H9 (cell line): ENCODE data around the gene TMEM39A. TPM values are rescaled to one million over a fixed set of nuclear protein-coding genes. Genes with fewer than 3 reads are reported as not detected.

ENCODE experiments used
- DNase-seq: peaks from one replicate; pipeline ENCODE4 v3.0.0-alpha.2; 2017
- H2AFZ ChIP-seq: one replicate; pipeline ENCODE4 v1.6.1; 2013; ENCODE audit warnings: mild to moderate bottlenecking, low read length, control low read depth, moderate library complexity
- H2AK5ac ChIP-seq: 2 replicates; pipeline ENCODE4 v1.6.1; 2013; ENCODE audit warnings: low read length, control low read depth, mixed read lengths; ENCODE audit not compliant: insufficient read length
- H2BK120ac ChIP-seq: one replicate; pipeline ENCODE4 v1.6.1; 2013; ENCODE audit warnings: low read depth, mild to moderate bottlenecking, low read length, control low read depth, inconsistent platforms; ENCODE audit not compliant: poor library complexity, severe bottlenecking
- H2BK12ac ChIP-seq: 2 replicates; pipeline ENCODE4 v1.6.1; 2013; ENCODE audit warnings: low read length, control low read depth, mixed read lengths, low read depth; ENCODE audit not compliant: insufficient read length
- H2BK15ac ChIP-seq: 2 replicates; pipeline ENCODE4 v1.6.1; 2013; ENCODE audit warnings: low read depth, low read length, control low read depth
- H2BK20ac ChIP-seq: one replicate; pipeline ENCODE4 v1.6.1; 2013; ENCODE audit warnings: low read depth, mild to moderate bottlenecking, low read length, control low read depth, inconsistent platforms; ENCODE audit not compliant: poor library complexity, severe bottlenecking
- H2BK5ac ChIP-seq: 2 replicates; pipeline ENCODE4 v1.6.1; 2013; ENCODE audit warnings: low read length, control low read depth, mixed read lengths; ENCODE audit not compliant: insufficient read length
- H3K14ac ChIP-seq: 2 replicates; pipeline ENCODE4 v1.6.1; 2013; ENCODE audit warnings: low read length, control low read depth; ENCODE audit not compliant: insufficient read depth
- H3K18ac ChIP-seq: 2 replicates; pipeline ENCODE4 v1.6.1; 2013; ENCODE audit warnings: low read depth, mild to moderate bottlenecking, mixed read lengths, low read length, control low read depth; ENCODE audit not compliant: insufficient read length
- H3K23ac ChIP-seq: 2 replicates; pipeline ENCODE4 v1.6.1; 2013; ENCODE audit warnings: low read length, control low read depth, mixed read lengths, low read depth; ENCODE audit not compliant: insufficient read length
- H3K23me2 ChIP-seq: 2 replicates; pipeline ENCODE4 v1.6.1; 2013; ENCODE audit warnings: low read depth, mild to moderate bottlenecking, mixed read lengths, low read length, control low read depth; ENCODE audit not compliant: insufficient read length, poor library complexity, severe bottlenecking
- H3K27ac ChIP-seq: 2 replicates; pipeline ENCODE4 v1.5.1; 2013; ENCODE audit warnings: low read length, control low read depth, mixed read lengths, low read depth; ENCODE audit not compliant: insufficient read length
- H3K27me3 ChIP-seq: 2 replicates; pipeline ENCODE4 v1.6.1; 2013; ENCODE audit warnings: low read length, control low read depth, inconsistent platforms; ENCODE audit not compliant: insufficient read depth
- H3K4ac ChIP-seq: 2 replicates; pipeline ENCODE4 v1.6.1; 2013; ENCODE audit warnings: low read depth, mild to moderate bottlenecking, control low read depth, inconsistent platforms, low read length, moderate library complexity
- H3K4me1 ChIP-seq: 2 replicates; pipeline ENCODE4 v1.6.1; 2013; ENCODE audit warnings: low read length, control low read depth, inconsistent platforms; ENCODE audit not compliant: insufficient read depth
- H3K4me2 ChIP-seq: 2 replicates; pipeline ENCODE4 v1.6.1; 2013; ENCODE audit warnings: low read length, control low read depth, mixed read lengths; ENCODE audit not compliant: insufficient read length, insufficient read depth
- H3K56ac ChIP-seq: 2 replicates; pipeline ENCODE4 v1.6.1; 2013; ENCODE audit warnings: low read depth, mild to moderate bottlenecking, mixed read lengths, low read length, control low read depth; ENCODE audit not compliant: insufficient read length
- H3K79me1 ChIP-seq: 2 replicates; pipeline ENCODE4 v1.6.1; 2013; ENCODE audit warnings: low read depth, mild to moderate bottlenecking, moderate library complexity, low read length, control low read depth, inconsistent platforms; ENCODE audit not compliant: insufficient read depth, poor library complexity, severe bottlenecking
- H3K79me2 ChIP-seq: 2 replicates; pipeline ENCODE4 v1.6.1; 2013; ENCODE audit warnings: low read length, control low read depth, inconsistent platforms; ENCODE audit not compliant: insufficient read depth
- H3K9ac ChIP-seq: 2 replicates; pipeline ENCODE4 v1.6.1; 2013; ENCODE audit warnings: low read length, control low read depth, mixed read lengths; ENCODE audit not compliant: insufficient read length; ENCODE audit errors: extremely low read depth
- H3K9me3 ChIP-seq: one replicate; pipeline ENCODE4 v1.6.1; 2013; ENCODE audit warnings: low read depth, low read length, inconsistent platforms; ENCODE audit not compliant: control insufficient read depth
- H3T11ph ChIP-seq: one replicate; pipeline ENCODE4 v1.6.1; 2013; ENCODE audit warnings: mild to moderate bottlenecking, low read length, control low read depth, inconsistent platforms
- H4K20me1 ChIP-seq: one replicate; pipeline ENCODE4 v1.6.1; 2013; ENCODE audit not compliant: control insufficient read depth, insufficient read length, insufficient read depth
- H4K5ac ChIP-seq: 2 replicates; pipeline ENCODE4 v1.6.1; 2013; ENCODE audit warnings: low read depth, mild to moderate bottlenecking, mixed read lengths, low read length, control low read depth; ENCODE audit not compliant: insufficient read length
- H4K8ac ChIP-seq: replicated peaks from 2 replicates; pipeline ENCODE4 v1.6.1; 2013; ENCODE audit warnings: low read length, control low read depth, mixed read lengths, low read depth; ENCODE audit not compliant: insufficient read length
- H4K91ac ChIP-seq: 2 replicates; pipeline ENCODE4 v1.6.1; 2013; ENCODE audit warnings: low read depth, mild to moderate bottlenecking, moderate library complexity, mixed read lengths, low read length, control low read depth; ENCODE audit not compliant: insufficient read length
- H3K27ac Mint-ChIP-seq, 3 experiments: 2 replicates in 2 of 3; 3 replicates in 1 of 3; pipeline ENCODE4 v1.8.0; 2020 to 2021; ENCODE audit warnings: mixed read lengths in 3 of 3, mild to moderate bottlenecking in 1 of 3, moderate library complexity in 1 of 3
- H3K27me3 Mint-ChIP-seq: 2 replicates; pipeline ENCODE4 v1.8.0; 2021; ENCODE audit warnings: low read depth, mild to moderate bottlenecking, moderate library complexity, mixed read lengths
- H3K36me3 Mint-ChIP-seq, 3 experiments: 2 replicates in 2 of 3; 3 replicates in 1 of 3; pipeline ENCODE4 v1.8.0; 2020 to 2021; ENCODE audit warnings: low read depth in 3 of 3, mixed read lengths in 3 of 3; ENCODE audit not compliant: insufficient read depth in 1 of 3
- H3K4me1 Mint-ChIP-seq, 2 experiments: 2 replicates each; pipeline ENCODE4 v1.8.0; 2020; ENCODE audit warnings: mixed read lengths in 2 of 2
- H3K4me3 Mint-ChIP-seq, 2 experiments: 2 replicates in 1 of 2; 3 replicates in 1 of 2; pipeline ENCODE4 v1.8.0; 2020 to 2021; ENCODE audit warnings: mild to moderate bottlenecking in 2 of 2, mixed read lengths in 2 of 2, moderate library complexity in 1 of 2
- H3K9me3 Mint-ChIP-seq, 2 experiments: 2 replicates in 1 of 2; 3 replicates in 1 of 2; pipeline ENCODE4 v1.8.0; 2020; ENCODE audit warnings: mild to moderate bottlenecking in 2 of 2, mixed read lengths in 2 of 2, moderate library complexity in 1 of 2
- CTCF ChIP-seq: fragments of 200-600 bp; sonication (generic); conservative IDR thresholded peaks from 3 replicates; pipeline ENCODE4 v1.8.0; 2021; ENCODE audit warnings: antibody characterized with exemption, mild to moderate bottlenecking
- WGBS: extraction: QIAGEN DNeasy Blood & Tissue Kit; methylation state at CpG from one replicate; pipeline ENCODE4 v1.1.7; 2013; ENCODE audit warnings: missing lambda C conversion rate, low lambda C conversion rate, mixed read lengths; ENCODE audit not compliant: insufficient read length; ENCODE audit errors: extremely low coverage; 5-methylcytosine and 5-hydroxymethylcytosine counted together
- total RNA-seq: library from RNA; stranded (reverse); gene quantifications from 2 replicates; pipeline ENCODE4 v1.2.1, GENCODE V29; 2021

The TMEM39A gene
- total RNA-seq, 1 experiment from 2014 or later, result 45.0 TPM

- no peak overlapping the region for H2BK120ac ChIP-seq
These were observed 17.7 kb upstream of the TMEM39A start for GRCh38 chr3:119481079-119481478.

More at GRCh38 chr3:119481079-119481478, 17.7 kb upstream of the TMEM39A start:
- no CpG with 5 or more reads among the region's 2 CpGs for WGBS
- Histone ChIP-seq H3K23ac (no peak overlapping the region), H3K9me3 (no peaks in the 10 kb centered on the region), H2AFZ (no peak overlapping the region), H2AK5ac (no peak overlapping the region), H3K79me2 (no peaks in the 10 kb centered on the region), H3K79me1 (no peaks in the 10 kb centered on the region), H3K56ac (no peak overlapping the region), H3K4ac (no peak overlapping the region), H3T11ph (no peak overlapping the region), H3K27ac (no peak overlapping the region), H3K18ac (no peak overlapping the region), H3K23me2 (no peaks in the 10 kb centered on the region), H4K91ac (no peak overlapping the region), H3K9ac (no peak overlapping the region), H4K8ac (no peak overlapping the region), H2BK20ac (no peak overlapping the region), H3K14ac (no peak overlapping the region), H2BK5ac (no peak overlapping the region), H3K4me1 (no peaks in the 10 kb centered on the region), H3K4me2 (no peak overlapping the region), H4K5ac (no peak overlapping the region), H2BK12ac (no peak overlapping the region), H2BK15ac (no peak overlapping the region), H3K27me3 (no peaks in the 10 kb centered on the region), H4K20me1 (no peaks in the 10 kb centered on the region)
- Mint-ChIP-seq H3K27ac (no peak overlapping the region), H3K4me3 (no peak overlapping the region), H3K4me1 (no peaks in the 10 kb centered on the region), H3K9me3 (no peaks in the 10 kb centered on the region), H3K27me3 (no peaks in the 10 kb centered on the region), H3K36me3 (peaks cover 4 to 37% (median 17%) of the 10 kb centered on the region in 3 experiments; a peak in 5 of 7 replicates)
- TF ChIP-seq CTCF, result no peak
- no peak for DNase-seq
